Stimulated activated CD4-positive, alpha-beta T cell treated with anti-CD3 and anti-CD28 coated beads, Interleukin-2, amount 100 ng/mL, for 4 hours (primary cell): ENCODE data around the gene MORF4L1.
"Not testable (repeated sequence)": the region's sequence is repeated elsewhere in the genome, so short reads cannot be mapped to it uniquely, and the experiment has no call there.

Experiments used
- DNase-seq: peaks from one replicate; pipeline ENCODE4 v3.0.0-alpha.2; 2020; ENCODE audit warnings: low read depth

The MORF4L1 gene

DNA sequence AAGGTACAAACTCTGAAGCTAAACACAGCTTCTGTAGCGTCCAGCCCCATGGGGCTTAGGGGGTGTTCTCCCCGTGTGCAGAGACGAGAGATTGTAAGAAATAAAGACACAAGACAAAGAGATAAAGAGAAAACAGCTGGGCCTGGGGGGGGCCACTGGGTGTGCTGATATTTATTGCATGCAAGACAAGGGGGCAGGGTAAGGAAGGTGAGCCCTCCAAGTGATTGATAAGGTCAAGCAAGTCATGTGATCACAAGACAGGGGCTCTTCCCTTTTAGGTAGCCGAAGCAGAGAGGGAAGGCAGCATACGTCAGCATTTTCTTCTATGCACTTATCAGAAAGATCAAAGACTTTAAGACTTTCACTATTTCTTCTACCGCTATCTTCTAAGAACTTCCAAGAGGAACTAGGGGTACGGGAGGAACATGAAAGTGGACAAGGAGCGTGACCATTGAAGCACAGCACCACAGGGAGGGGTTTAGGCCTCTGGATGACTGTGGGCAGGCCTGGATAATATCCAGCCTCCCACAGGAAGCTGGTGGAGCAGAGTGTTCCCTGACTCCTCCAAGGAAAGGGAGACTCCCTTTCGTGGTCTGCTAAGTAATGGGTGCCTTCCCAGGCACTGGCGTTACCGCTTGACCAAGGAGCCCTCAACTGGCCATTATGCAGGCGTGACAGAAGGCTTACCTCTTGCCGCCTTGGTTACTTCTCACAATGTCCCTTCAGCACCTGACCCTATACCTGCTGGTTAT lies 29.8 kb downstream of the MORF4L1 start:
- DNase-seq, result not testable (repeated sequence)

DNA sequence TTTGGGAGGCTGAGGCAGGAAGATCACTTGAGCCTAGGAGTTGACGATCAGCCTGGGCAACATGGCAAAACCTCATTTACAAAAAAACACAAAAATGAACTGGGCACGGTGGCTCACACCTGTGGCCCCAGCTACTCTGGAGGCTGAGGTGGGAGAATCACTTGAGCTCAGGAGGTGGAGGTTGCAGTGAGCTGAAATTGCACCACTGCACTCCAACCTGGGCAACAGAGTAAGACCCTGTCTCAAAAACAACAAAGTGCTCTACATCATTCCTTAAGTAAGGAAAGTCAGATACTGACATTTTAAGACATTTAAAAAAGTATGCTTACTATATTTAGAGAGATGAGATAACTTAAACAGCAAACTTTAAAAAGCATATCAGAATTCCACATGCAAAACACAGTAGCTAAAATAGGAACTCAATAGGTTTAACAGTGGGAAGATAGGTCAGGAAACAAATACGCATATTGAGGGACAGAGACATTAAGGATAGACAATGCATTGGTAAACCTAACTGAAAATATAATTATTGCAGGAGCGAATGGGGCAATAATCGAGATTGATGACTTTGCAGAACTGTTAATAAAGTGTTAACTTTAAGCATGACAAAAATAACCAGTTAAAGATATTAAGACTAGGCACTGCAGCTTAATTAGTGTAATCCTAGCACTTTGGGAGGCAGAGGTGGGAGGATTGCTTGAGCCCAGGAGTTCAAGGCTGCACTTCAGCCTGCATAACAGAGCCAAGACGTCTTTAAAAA lies 32.1 kb downstream of the MORF4L1 start:
- DNase-seq, result no peak

DNA sequence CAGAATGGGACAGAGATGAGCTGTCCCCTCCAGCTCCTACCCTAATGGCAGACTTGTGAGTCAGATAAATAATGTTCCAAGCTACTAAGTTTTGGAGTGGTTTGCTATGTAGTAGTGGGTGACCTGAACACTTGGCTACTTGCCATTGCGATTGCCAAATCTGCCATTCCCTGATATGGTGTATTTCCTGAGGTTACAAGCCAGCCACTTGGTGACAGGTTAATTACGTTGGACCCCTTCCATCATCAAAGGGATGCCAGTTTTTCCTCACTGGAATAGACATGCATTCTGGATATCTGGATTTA lies 33.6 kb downstream of the MORF4L1 start:
- DNase-seq, result no peak

- no peak for DNase-seq
Measured at GRCh38 chr15:78907577-78907976, 34.9 kb downstream of the MORF4L1 start.

DNA sequence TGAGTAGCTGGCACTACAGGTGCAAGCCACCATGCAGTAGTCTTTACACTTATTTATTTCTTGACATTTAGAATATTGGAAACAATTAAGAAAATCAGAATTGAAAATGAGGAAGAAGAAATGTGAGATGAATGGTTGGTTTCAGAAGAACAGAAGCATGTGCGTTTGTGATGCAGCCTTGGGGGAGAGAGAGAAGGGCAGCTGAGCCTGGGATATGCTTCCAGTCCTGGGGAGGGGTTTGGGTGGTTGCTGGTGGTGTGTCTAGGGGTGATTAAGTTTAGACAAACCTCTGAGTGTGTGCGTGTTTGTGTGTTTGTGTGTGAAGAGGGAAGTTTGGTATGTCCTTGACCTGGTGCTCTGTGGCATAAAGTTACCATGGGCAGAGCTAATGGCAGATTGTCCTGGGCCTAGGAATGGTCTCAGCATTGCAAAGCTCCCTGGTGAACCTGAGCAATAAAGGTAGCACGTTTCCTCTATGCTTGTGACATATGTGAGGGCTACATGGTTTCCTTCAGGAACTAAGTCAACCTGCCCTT lies 36.5 kb downstream of the MORF4L1 start:
- no peak for DNase-seq

DNA sequence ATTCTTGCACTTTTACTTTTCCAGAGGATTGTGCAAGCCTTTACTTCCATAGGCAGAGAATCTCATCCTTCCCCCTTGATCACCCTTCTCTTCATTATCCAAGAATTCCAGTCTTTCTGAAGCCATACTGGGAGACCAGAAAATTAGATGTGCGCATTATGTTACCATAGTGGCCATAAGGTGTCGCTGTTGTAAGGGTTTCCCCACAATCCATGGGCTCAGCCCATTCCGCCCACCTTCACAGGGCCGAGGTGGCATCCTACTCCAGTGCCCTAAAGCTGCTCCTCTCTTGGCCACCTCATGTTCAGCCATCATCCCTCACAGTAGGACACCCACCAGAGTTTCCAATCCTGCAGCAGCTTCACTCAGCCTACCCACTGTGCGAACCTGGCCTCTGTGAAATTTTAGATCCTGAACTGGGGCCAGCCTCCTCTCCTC lies 37.1 kb downstream of the MORF4L1 start:
- DNase-seq, result no peak

DNA sequence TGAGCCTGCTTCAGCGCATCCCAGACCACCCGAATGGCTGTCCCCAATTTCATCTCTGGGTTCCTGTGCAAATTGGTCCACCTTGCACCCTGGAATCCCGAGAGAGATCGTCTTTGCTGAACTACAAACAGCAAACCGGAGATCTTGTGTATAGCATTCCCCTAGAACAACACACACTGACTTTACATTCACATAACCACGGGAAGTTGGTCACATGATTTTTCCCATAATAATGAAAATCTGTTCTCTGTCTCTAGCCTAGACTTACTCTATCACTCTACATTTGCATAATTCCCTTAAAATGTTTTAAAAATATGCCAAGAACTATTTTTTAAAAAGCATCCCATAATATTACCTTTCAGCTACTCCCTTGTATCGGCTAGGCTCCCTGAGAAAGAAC lies 37.6 kb downstream of the MORF4L1 start:
- no peak for DNase-seq

DNA sequence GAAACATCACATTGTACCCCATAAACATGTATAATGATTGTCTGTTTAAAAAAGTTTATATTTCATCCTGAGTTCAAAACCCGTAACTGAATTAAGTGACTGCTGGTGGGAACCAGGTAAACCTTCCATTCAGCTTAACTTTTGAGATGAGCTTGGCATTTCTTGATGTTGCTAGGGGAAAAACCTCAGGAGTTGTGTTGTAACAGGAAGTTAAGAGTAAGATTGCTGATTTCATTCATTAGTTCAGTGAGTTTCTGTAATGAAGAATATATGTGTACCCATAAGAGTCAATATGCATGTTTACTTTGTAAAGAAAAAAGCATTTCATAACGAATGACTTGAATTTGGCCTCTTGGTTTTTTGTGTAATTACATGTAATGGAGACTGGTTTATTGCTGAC lies 39.6 kb downstream of the MORF4L1 start:
- no peak for DNase-seq

DNA sequence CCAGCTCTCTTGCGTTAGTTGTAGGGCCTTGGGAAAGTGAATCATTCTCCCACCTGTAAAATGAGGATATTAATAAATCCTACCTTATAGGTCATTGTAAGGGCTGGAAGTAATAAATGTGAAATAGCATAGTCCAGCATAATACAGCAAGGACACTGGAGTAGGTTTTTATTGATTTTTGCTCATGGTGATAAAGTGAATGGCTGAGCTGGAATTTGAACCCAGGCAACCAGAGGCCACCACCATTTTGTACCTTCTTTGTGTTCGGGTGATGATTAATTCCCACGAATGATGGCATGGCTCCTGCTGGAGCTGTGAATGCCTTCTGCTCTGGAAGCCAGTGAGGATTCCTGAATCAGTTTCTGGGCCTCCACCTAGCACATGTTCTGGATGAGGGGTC lies 40.3 kb downstream of the MORF4L1 start:
- DNase-seq, result no peak

DNA sequence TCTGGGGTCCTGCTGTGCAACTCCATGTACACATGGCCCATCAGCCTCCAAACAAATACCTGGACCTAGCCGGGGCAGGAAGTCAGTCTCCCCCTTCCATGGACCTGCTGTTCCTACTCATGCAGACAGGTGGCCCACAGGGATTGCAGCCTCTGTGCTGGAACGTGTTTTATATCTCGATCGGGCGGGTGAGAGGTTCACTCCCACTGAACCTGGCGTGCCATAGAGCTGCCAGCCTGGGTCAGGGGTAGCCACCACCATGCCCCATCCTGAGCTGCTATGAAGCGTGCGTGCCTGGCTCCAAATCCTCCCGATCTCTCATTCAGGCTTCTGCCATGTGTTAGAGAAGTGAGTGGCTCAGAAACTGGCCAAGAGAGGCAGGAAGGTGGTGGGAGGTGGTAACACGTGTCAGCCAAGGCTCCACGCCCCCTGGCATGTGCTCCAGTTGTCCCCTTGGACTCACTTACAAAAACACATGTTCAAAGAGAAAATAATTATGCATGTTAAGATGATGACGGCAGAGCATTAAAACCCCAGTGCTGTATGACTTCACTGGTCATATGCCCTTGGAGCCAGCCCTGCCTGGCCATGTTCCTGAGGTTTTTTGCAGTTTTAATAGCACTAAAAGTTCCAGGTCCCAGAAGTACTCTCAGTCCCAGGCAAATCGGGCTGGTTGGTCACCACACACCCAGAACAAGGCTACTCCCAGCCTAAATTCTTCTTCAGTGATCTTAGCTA lies 41.5 kb downstream of the MORF4L1 start:
- DNase-seq, result no peak

DNA sequence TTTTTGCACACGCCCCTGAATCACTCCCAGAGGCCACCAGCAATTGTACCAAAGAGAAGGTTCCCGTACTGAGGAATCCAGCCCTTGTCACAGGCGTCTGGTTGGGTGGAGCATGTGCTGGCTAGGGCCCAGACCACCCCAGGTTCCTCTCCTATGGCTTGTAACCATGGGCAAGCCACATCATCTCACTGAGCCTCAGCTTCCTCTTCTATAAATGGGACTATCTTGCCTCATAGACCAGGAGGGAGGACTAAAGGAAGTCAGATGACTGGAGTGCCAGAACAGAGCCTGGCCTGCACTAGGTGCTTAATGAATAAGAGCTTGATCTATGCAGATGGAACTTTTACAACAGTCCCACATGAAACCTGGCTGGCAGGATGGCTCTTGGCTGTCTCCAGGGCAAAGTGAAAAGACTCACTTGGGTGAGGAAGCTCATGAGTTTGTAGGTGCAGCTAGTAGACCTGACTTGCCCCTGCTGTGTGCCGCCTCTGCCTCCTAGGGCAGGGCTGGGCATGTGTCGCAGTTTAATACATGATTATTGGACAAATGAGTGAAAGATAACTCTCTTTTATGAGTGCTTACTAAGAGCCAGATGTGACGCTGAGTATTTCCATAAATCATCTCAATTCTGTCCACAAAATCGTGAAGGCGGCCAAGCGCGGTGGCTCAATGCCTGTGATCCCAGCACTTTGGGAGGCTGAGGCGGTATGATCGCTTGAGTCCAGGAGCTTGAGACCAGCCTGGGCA lies 42.8 kb downstream of the MORF4L1 start:
- no peak for DNase-seq

DNA sequence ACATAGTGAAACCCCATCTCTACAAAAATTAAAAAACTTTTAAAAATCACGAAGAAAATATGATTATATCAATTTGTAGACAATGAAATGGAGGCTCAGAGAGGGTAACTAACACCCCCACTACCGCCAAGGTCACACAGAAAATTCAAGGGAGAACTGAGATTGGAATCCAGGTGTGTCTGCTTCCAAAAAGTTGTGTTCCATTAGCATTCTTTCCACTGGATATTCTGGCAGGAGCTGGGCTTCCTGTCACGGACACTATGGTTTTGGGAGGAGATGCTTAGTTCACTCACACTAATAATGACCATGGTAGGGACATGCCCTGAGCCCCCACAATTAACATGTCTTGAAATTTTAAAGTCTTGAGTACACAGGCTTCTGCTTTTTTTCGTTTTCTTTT lies 43.4 kb downstream of the MORF4L1 start:
- no peak for DNase-seq

- DNase-seq, result no peak
Measured at GRCh38 chr15:78917888-78918287, 45.2 kb downstream of the MORF4L1 start.

DNA sequence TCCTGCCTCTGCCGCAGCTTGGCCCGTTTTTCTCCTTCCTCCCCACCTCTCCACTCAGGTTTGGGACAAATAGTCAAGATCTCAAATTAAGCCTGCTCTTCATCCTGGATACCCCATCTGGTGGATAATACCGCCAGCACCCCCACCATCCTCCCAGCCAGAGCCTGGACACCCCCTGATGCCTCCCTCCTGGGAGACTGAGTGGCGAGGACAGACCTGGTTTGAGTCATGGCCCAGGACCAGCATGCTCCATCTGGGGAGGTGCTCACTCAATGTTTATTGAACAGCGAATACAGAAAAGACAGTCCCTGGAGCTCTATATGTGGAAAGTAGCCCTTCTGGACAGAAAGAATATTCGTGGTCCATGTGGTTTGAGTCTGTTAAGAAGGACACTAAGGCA lies 48.8 kb downstream of the MORF4L1 start:
- DNase-seq, result no peak

- no peak for DNase-seq
Measured at GRCh38 chr15:78921940-78922339, 49.2 kb downstream of the MORF4L1 start.

DNA sequence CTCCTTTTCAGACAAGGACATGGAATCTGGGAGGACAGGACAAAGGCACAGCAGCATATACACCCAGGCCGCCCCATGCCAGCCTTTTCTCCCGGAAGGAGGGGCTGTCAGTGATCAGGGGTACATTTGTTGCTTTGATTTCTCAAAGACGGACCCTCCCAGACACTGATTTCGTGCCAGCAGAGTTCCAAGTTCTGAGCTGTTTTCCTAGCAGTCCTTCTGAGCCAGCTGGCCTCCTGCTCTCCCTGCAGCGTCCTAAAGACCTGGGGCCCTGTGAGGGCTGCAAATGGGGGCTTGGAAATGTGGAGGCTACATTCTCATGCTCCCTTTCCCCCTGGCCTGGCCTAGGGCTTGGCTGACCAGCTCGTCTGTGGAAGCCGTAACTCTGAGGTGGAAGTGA lies 49.8 kb downstream of the MORF4L1 start:
- no peak for DNase-seq

DNA sequence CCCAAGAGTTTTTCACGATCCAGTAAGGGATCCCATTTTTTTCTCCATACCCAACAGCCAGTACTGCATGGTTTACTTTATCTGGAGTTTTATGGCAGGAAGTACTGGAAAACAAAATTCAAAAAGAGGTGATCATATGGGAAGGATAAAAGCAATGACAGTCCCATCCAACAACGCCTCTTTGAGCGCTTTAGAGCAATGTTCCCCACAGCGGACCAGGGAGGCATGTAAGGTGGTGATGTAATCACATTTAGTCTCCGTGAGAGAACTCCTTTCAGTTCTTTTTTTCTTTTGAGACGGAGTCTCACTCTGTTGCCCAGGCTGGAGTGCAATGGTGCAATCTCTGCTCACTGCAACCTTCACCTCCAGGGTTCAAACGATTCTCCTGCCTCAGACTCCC lies 50.3 kb downstream of the MORF4L1 start:
- no peak for DNase-seq

DNA sequence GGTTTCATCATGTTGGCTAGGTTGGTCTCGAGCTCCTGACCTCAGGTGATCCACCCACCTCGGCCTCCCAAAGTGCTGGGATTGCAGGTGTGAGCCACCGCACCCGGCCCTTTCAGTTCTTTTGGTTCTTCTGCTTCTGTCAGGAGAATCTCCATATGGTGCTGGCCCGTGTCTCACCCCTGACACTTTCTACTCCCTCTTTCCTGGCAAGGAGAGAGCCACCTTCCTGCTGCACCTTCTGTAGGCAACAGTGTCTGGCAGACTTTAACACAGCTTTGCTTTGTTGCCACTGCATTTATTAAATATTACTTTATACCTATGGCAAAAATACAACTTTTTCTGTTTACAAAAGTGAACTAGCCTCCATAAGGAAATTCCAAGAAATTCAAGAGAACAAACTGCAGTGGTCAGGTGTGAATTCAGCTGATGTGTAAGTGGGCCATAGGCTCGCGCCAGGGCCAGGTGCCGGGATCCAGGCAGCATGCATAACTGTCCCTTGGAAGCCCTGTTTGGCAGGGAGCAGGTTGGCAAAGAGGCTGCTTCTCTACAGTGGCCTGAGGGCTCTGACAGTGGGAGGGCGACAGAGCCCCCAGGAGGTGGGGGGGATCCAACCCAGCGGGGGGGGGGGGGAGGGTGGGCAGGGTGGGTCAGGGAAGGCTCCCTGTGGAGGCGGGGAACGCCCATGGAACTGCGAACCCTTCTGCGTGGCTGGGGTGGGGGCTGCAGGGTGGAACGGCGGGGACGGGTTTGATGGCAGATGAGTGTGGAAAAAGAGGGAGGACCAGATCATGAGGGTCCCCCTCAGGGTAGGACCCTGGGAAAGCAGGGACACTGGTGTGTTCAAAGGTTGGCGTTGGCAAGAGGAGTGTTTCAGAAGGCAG lies 51.0 kb downstream of the MORF4L1 start:
- DNase-seq, result no peak

- no peak for DNase-seq
Measured at GRCh38 chr15:78925076-78925624, 52.5 kb downstream of the MORF4L1 start.

GRCh38 chr15:78925956-78926743 lies 53.5 kb downstream of the MORF4L1 start:
- no peak for DNase-seq
